Measurements from ENCODE around the gene SH3RF1. TPM values are rescaled to one million over a fixed set of nuclear protein-coding genes. Genes with fewer than 3 reads are reported as not detected.

The SH3RF1 gene
- total and polyA plus RNA-seq, 4 donors = 1.8 to 7.9 (median 3.5) TPM

GRCh38 chr4:169256101-169256612 lies 14.6 kb downstream of the SH3RF1 start:
- Histone ChIP-seq H3K36me3 (ENCODE audit: control insufficient read depth in 4 of 4, insufficient read depth in 3 of 4, low read depth in 1 of 4, low read length in 3 of 4) (no peaks in the 10 kb centered on the region), H3K27ac (ENCODE audit: low read depth in 1 of 2, low read length in 2 of 2) (no peak overlapping the region), H3K4me1 (ENCODE audit: control insufficient read depth in 4 of 4, insufficient read depth in 4 of 4, low read length in 3 of 4) (peaks cover 10 to 57% (median 44%) of the 10 kb centered on the region in 4 donors), H3K9ac (ENCODE audit: low read depth in 1 of 2, low read length in 2 of 2) (no peak overlapping the region), H3K9me3 (ENCODE audit: control insufficient read depth in 4 of 4, low read length in 3 of 4) (no peaks in the 10 kb centered on the region), H3K27me3 (ENCODE audit: control insufficient read depth in 4 of 4, insufficient read depth in 4 of 4, low read length in 3 of 4) (no peaks in the 10 kb centered on the region), H3K4me3 (ENCODE audit: low read depth in 1 of 3, low read length in 3 of 3) (no peak overlapping the region)
- TF ChIP-seq NR2F2 (IDR thresholded peaks at IDR 0.05) (no peak), HNF4A (conservative IDR thresholded peaks at IDR 0.05) (no peak), RAD21 (IDR thresholded peaks at IDR 0.05) (no peak), EGR1 (IDR thresholded peaks at IDR 0.05; ENCODE audit: low read depth in 2 of 2) (no peak), GABPA (IDR thresholded peaks at IDR 0.05 in 1 of 2, conservative IDR thresholded peaks at IDR 0.05 in 1 of 2) (no peak), TAF1 (conservative IDR thresholded peaks at IDR 0.05) (no peak), RXRA (IDR thresholded peaks at IDR 0.05) (no peak), MAX (IDR thresholded peaks at IDR 0.05) (no peak), YY1 (IDR thresholded peaks at IDR 0.05) (no peak), SP1 (IDR thresholded peaks at IDR 0.05) (no peak), CTCF (IDR thresholded peaks at IDR 0.05; ENCODE audit: low read depth, low read length, missing input control) (no peak), JUND (IDR thresholded peaks at IDR 0.05) (no peak), HNF4G (IDR thresholded peaks at IDR 0.05) (no peak), FOXA2 (IDR thresholded peaks at IDR 0.05) (no peak), REST (IDR thresholded peaks at IDR 0.05) (no peak), FOXA1 (IDR thresholded peaks at IDR 0.05) (no peak), ATF3 (IDR thresholded peaks at IDR 0.05) (no peak), ZBTB33 (IDR thresholded peaks at IDR 0.05) (no peak)
- 82% methylated on average over 3 of the region's 3 CpGs for WGBS
- DNase-seq (ENCODE audit: low spot score) = no peak

Data from liver (tissue), 9 donors.